GM12801 (cell line): Measurements from ENCODE around the gene STX1A.

Experiments
- TF ChIP-seq, protein P1 (sequence below): IDR thresholded peaks from one replicate; pipeline ENCODE4 v1.5.1; 2011; ENCODE audit warnings: control low read depth; ENCODE audit not compliant: insufficient read length; ENCODE audit errors: extremely low read depth

The STX1A gene

DNA sequence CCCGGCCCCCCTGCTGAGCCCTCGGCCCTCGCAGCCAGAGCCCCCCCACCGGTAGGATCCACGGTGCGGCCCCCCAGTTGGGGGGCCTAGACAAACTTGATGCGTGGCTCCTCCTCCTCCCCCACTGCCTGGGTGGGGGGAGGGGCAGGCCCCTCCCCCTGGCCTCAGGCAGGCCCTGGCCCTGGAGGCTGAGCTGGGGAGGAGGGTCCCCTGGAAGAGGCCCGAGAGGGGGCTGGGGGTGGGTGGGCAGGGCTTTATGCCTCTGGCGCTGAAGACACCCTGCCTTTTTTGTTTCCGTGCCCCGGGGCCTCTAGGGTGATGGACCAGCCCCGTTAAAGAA lies 48.2 kb downstream of the STX1A start:
- TF ChIP-seq, protein P1, sequence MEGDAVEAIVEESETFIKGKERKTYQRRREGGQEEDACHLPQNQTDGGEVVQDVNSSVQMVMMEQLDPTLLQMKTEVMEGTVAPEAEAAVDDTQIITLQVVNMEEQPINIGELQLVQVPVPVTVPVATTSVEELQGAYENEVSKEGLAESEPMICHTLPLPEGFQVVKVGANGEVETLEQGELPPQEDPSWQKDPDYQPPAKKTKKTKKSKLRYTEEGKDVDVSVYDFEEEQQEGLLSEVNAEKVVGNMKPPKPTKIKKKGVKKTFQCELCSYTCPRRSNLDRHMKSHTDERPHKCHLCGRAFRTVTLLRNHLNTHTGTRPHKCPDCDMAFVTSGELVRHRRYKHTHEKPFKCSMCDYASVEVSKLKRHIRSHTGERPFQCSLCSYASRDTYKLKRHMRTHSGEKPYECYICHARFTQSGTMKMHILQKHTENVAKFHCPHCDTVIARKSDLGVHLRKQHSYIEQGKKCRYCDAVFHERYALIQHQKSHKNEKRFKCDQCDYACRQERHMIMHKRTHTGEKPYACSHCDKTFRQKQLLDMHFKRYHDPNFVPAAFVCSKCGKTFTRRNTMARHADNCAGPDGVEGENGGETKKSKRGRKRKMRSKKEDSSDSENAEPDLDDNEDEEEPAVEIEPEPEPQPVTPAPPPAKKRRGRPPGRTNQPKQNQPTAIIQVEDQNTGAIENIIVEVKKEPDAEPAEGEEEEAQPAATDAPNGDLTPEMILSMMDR: no peak

DNA sequence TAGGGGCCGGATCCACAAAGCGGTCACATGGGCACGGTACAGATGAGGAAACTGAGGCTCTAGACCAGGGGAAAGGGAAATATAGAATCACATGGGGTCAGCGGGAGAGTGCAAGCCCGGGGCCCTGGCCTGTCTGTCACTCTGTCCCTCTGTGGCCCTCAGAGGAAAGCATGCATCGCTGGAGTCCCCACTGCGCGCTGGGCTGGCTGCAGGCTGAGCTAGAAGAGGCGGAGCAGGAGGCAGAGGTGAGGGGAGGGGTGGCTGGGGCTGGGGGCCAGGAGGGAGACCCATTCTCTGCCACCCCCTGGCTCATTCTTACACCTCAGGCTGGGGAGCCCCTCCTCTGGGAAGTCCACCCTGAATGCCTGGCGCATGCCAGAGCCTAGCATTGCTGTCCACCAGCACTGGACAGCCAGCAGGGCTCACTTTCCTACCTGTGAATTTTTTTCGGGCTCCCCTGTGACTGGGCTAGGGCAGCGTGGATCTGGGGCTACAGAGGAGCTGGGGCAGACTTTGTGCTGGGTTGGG lies 49.5 kb downstream of the STX1A start:
- TF ChIP-seq, protein P1: no peak

DNA sequence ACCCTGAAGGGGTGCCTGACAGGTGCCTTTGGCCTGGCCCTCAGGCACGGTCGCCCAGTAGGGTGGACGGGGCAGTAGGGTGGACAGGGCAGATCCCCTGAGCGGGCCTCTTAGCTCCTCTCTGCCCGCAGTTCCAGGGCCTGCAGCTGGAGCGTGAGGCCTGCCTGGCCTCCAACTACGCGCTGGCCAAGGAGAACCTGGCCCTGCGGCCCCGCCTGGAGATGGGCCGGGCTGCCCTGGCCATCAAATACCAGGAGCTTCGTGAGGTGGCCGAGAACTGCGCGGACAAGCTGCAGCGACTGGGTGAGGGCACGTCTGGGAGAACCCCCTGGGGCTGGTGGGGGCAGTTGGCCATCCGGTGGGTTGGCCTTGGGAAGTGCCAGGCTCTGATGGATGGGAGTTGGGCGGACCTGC lies 50.2 kb downstream of the STX1A start:
- TF ChIP-seq, protein P1: no peak

DNA sequence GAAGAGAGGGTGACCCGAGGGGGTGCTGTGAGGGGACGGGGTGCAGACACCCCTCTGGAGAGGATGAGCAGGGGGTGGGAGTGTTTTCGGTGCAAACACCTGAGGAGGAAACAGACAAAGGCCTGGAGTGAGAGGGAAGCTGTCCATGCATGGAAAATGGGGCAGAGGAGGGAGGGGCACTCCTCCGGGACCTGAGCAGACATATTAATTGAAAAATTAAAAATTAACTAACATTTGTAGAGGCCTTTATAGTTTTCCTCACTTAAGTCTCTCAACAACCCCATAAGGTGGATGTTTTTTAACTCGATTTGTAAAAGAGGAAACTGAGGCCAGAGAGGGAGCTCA lies 50.6 kb downstream of the STX1A start:
- TF ChIP-seq, protein P1: no peak

DNA sequence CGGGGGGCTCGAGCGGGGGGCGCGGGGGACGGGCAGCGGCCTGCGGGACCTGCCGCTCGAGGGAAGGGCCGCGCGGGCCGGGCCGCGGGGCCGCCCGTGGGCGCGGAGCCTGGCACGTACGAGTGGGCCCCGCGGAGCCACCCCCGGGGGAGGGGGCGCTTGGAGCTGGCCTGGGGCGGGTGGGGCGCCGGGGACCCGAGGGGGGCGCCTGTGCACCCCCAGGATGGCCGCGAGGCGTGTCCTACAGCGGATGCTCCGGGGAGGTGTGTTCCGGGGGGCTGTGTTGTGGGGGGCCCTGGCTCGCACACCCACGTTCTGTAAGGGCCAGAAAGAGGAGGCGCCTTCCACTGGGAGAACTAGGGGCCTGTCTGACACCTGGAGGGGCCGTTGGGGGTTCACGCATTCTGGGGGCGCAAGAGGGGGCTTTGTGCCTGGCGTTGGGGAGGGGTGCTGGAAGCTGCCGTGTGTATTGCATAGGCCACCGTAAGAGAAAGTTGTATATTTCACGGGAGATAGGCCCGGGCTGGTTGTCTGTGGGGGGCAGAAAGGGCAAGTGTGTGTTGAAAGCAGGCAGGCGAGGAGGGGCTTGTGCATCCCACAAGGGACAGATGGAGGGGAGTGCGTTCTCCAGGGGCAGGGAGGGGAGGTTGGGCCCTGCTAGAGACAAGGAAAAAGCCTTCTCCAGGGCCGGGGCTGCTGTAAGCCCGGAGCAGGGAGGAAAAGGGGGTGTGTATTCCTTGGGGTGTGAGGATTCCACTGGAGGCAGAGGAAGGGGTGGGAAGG lies 51.2 kb downstream of the STX1A start:
- TF ChIP-seq, protein P1: no peak

DNA sequence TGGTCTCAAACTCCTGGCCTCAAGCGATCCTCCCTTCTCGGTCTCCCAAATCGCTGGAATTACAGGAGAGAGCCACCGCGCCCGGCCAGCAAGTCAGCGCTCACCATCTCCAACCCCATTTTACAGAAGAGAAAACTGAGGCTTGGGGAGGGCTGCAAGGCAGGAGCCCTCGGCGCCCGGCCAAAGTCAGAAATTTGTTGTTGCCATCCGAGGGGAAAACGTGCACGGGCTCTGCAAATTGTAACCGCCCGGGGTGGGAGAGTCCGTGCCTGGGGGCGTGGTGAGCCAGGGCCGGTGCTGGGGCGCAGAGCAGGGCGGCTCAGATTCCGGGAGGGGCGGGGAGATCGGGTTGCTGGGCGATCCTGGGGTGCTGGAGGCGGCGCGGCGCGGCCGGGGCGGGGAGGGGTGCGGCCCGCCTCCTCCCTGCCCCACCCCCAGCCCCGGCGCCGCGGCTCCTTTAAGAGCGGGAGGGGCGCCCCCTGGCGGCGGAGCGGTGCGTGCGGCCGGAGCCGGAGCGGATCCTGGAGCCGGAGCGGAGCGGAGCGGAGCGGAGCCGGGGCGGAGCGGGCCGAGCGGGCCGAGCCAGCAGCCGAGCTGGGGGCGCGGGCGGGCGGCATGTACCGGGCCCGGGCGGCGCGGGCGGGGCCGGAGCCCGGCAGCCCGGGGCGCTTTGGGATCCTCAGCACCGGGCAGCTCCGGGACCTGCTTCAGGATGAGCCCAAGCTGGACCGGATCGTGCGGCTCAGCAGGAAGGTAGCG lies 51.9 kb downstream of the STX1A start, which contains the start of gene VPS37D:
Gene VPS37D, plus strand, starts transcription at position 488 of the 759 bp plus-strand sequence. Its CDS starts 128 bp downstream, at position 616.
- TF ChIP-seq, protein P1: no peak

DNA sequence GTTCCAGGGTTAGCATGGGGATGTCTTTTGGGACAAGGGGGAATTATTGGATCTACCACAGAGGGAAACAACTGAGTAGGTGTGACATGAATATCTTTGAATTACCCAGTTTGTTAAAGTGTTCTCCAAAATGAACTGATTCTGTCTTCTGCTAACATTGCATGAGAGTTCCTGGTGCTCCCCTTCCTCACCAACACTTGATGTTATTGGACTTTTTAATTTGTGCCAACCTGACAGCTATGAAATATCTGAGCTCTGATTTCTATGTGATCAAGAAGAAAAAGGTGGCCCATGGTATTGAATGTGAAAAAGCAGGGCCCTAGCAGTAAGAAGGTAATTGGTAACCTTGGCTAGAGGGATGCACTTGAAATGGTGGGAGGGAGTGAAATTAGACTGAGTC lies 56.4 kb downstream of the STX1A start:
- TF ChIP-seq, protein P1: no peak
